BLaER1 treated with 17β-estradiol and CSF1 and Interleukin-3, amounts not matched to agents 10 nM and 100 nM (cell line): ENCODE results near the gene SLC51A.
A peak's percentile ranks its signal among the peaks of the same experiment; 100 is the strongest.
"Not testable (repeated sequence)": the region's sequence is repeated elsewhere in the genome, so short reads cannot be mapped to it uniquely, and the experiment has no call there.

Experiments
- H3K27ac ChIP-seq, 11 experiments: shearing (Covaris generic); formaldehyde crosslinking; 2 replicates each; pipeline ENCODE4 v1.8.1; 2022
- H3K27me3 ChIP-seq, 11 experiments: shearing (Covaris generic); formaldehyde crosslinking; 2 replicates each; pipeline ENCODE4 v1.8.1; 2022
- H3K36me3 ChIP-seq, 11 experiments: shearing (Covaris generic); formaldehyde crosslinking; 2 replicates each; pipeline ENCODE4 v1.8.1; 2022
- H3K4me1 ChIP-seq, 10 experiments: shearing (Covaris generic); formaldehyde crosslinking; 2 replicates each; pipeline ENCODE4 v1.8.1; 2022
- H3K4me2 ChIP-seq, 11 experiments: shearing (Covaris generic); formaldehyde crosslinking; 2 replicates each; pipeline ENCODE4 v1.8.1; 2022
- H3K4me3 ChIP-seq, 10 experiments: shearing (Covaris generic); formaldehyde crosslinking; 2 replicates each; pipeline ENCODE4 v1.8.1; 2022
- H3K9ac ChIP-seq, 11 experiments: shearing (Covaris generic); formaldehyde crosslinking; 2 replicates each; pipeline ENCODE4 v1.8.1; 2022
- H3K9me3 ChIP-seq, 11 experiments: shearing (Covaris generic); formaldehyde crosslinking; replicated peaks in 1 of 11; 2 replicates each; pipeline ENCODE4 v1.8.1; 2022
- H4K20me1 ChIP-seq, 11 experiments: shearing (Covaris generic); formaldehyde crosslinking; 2 replicates each; pipeline ENCODE4 v1.8.1; 2022
- Cebpa-rat ChIP-seq, 11 experiments: shearing (Covaris generic); IDR thresholded peaks; 2 replicates each; pipeline ENCODE4 v1.8.1; 2022

SLC51A gene

GRCh38 chr3:196238612-196239560, 22.6 kb downstream of the SLC51A start:
- TF ChIP-seq Cebpa-rat (IDR thresholded peaks at IDR 0.05) = no peak
- H3K4me1 ChIP-seq = peaks cover 12 to 30% (median 26%) of the 10 kb centered on the region in 10 experiments
- H3K4me2 ChIP-seq = 0 out of 22 replicates have a peak overlapping the region, but pooled peaks of 1 of the 11 experiments have one; percentile 67
- H3K36me3 ChIP-seq = peaks cover 51 to 93% (median 66%) of the 10 kb centered on the region in 11 experiments
- H4K20me1 ChIP-seq = peaks cover 0 to 30% (median 0%) of the 10 kb centered on the region in 11 experiments; a peak in 5 of 22 replicates
- H3K9me3 ChIP-seq = peaks cover 0 to 1% (median under 1%) of the 10 kb centered on the region in 11 experiments; a peak in 6 of 22 replicates
- no peaks in the 10 kb centered on the region for H3K27me3 ChIP-seq
- H3K9ac ChIP-seq = no peak overlapping the region
- H3K27ac ChIP-seq = no peak overlapping the region
- H3K4me3 ChIP-seq = no peak overlapping the region

- Histone ChIP-seq H3K27ac (no peak overlapping the region), H3K9me3 (peaks cover 4 to 17% (median 16%) of the 10 kb centered on the region in 11 experiments; a peak in 19 of 22 replicates)
- TF ChIP-seq Cebpa-rat (IDR thresholded peaks at IDR 0.05) = no peak
These were observed 24.1 kb downstream of the SLC51A start for GRCh38 chr3:196240424-196240823.

GRCh38 chr3:196241704-196242103, 25.4 kb downstream of the SLC51A start:
- Histone ChIP-seq H3K4me1 (peaks cover 7 to 17% (median 16%) of the 10 kb centered on the region in 10 experiments; a peak in 18 of 20 replicates), H3K4me3 (no peak overlapping the region), H4K20me1 (peaks cover 0 to 17% (median 0%) of the 10 kb centered on the region in 11 experiments; a peak in 4 of 22 replicates), H3K27me3 (no peaks in the 10 kb centered on the region), H3K9me3 (peaks cover 9 to 29% (median 24%) of the 10 kb centered on the region in 11 experiments; a peak in 19 of 22 replicates), H3K9ac (no peak overlapping the region), H3K4me2 (no peak overlapping the region), H3K36me3 (peaks cover 77 to 95% (median 84%) of the 10 kb centered on the region in 11 experiments), H3K27ac (no peak overlapping the region)
- TF ChIP-seq Cebpa-rat (IDR thresholded peaks at IDR 0.05) = no peak

More at GRCh38 chr3:196240424-196240823, 24.1 kb downstream of the SLC51A start:
- Histone ChIP-seq H3K4me2 (no peak overlapping the region), H3K4me1 (peaks cover 7 to 29% (median 26%) of the 10 kb centered on the region in 10 experiments; a peak in 18 of 20 replicates), H4K20me1 (peaks cover 0 to 25% (median 0%) of the 10 kb centered on the region in 11 experiments; a peak in 5 of 22 replicates), H3K27me3 (no peaks in the 10 kb centered on the region), H3K9ac (no peak overlapping the region), H3K36me3 (peaks cover 64 to 92% (median 75%) of the 10 kb centered on the region in 11 experiments), H3K4me3 (no peak overlapping the region)

- not testable (repeated sequence) for H3K27ac ChIP-seq, H3K4me1 ChIP-seq, H3K27me3 ChIP-seq, H3K9ac ChIP-seq, H3K4me2 ChIP-seq, H3K4me3 ChIP-seq
- Histone ChIP-seq H3K9me3 (peaks cover 9 to 40% (median 24%) of the 10 kb centered on the region in 11 experiments; a peak in 19 of 22 replicates), H3K36me3 (peaks cover 82 to 95% (median 90%) of the 10 kb centered on the region in 11 experiments), H4K20me1 (peaks cover 0 to 19% (median 0%) of the 10 kb centered on the region in 11 experiments; a peak in 3 of 22 replicates)
These were observed 27.8 kb downstream of the SLC51A start for GRCh38 chr3:196244166-196244565.

- Histone ChIP-seq H3K9me3 (peaks cover 9 to 60% (median 47%) of the 10 kb centered on the region in 11 experiments; a peak in 19 of 22 replicates), H3K36me3 (peaks cover 79 to 95% (median 90%) of the 10 kb centered on the region in 11 experiments), H3K4me2 (no peak overlapping the region), H3K4me3 (no peak overlapping the region), H4K20me1 (peaks cover 0 to 33% (median 0%) of the 10 kb centered on the region in 11 experiments; a peak in 4 of 22 replicates), H3K27ac (peak overlapping the region in 6 of 11 experiments; percentile 9 to 50 (median 22); a peak in 7 of 22 replicates), H3K27me3 (no peaks in the 10 kb centered on the region), H3K9ac (no peak overlapping the region), H3K4me1 (peaks cover 1 to 8% (median 4%) of the 10 kb centered on the region in 10 experiments; a peak in 19 of 20 replicates)
- TF ChIP-seq Cebpa-rat (IDR thresholded peaks at IDR 0.05) = peak in 4 of 11 experiments; percentile 44 to 79 (median 53); a peak in 4 of 22 replicates
These were observed 30.4 kb downstream of the SLC51A start for GRCh38 chr3:196246612-196247308.

- H3K36me3 ChIP-seq = peaks cover 65 to 96% (median 79%) of the 10 kb centered on the region in 11 experiments
- H3K4me2 ChIP-seq = peak overlapping the region; percentile 1 to 61 (median 43); a peak in 19 of 22 replicates
- no peak overlapping the region; a peak in 2 of 22 replicates for H3K9ac ChIP-seq
- no peak overlapping the region for H3K4me3 ChIP-seq
- peaks cover 0 to 36% (median 28%) of the 10 kb centered on the region in 11 experiments; a peak in 19 of 22 replicates for H3K9me3 ChIP-seq
- peaks cover 8 to 20% (median 15%) of the 10 kb centered on the region in 10 experiments for H3K4me1 ChIP-seq
- no peak for TF ChIP-seq Cebpa-rat (IDR thresholded peaks at IDR 0.05)
- H3K27me3 ChIP-seq = no peaks in the 10 kb centered on the region
- H3K27ac ChIP-seq = peak overlapping the region in 8 of 11 experiments; percentile 3 to 57 (median 38); a peak in 9 of 22 replicates
- peaks cover 0 to 55% (median 0%) of the 10 kb centered on the region in 11 experiments; a peak in 4 of 22 replicates for H4K20me1 ChIP-seq
These were observed 35.6 kb downstream of the SLC51A start for GRCh38 chr3:196251918-196252317.

GRCh38 chr3:196254376-196255283, 38.3 kb downstream of the SLC51A start:
- Histone ChIP-seq H3K4me3 (no peak overlapping the region), H4K20me1 (peaks cover 0 to 70% (median 3%) of the 10 kb centered on the region in 11 experiments; a peak in 9 of 22 replicates), H3K4me1 (peaks cover 8 to 20% (median 15%) of the 10 kb centered on the region in 10 experiments), H3K27me3 (no peaks in the 10 kb centered on the region), H3K9ac (peak overlapping the region in 1 of 11 experiments; percentile 42; a peak in 1 of 22 replicates), H3K27ac (no peak overlapping the region), H3K36me3 (peaks cover 52 to 96% (median 68%) of the 10 kb centered on the region in 11 experiments), H3K9me3 (peaks cover 0 to 27% (median 26%) of the 10 kb centered on the region in 11 experiments; a peak in 18 of 22 replicates), H3K4me2 (no peak overlapping the region)
- no peak for TF ChIP-seq Cebpa-rat (IDR thresholded peaks at IDR 0.05)
